ENCODE measurements around the gene SV2B. TPM values are rescaled to one million over a fixed set of nuclear protein-coding genes. Genes with fewer than 3 reads are reported as not detected.

SV2B gene
- total and polyA plus RNA-seq, 2 donors (not counting 1 experiment from before 2014, with no cell fraction given), result not detected

- no peak overlapping the region for H3K4me3 ChIP-seq (ENCODE audit: control extremely low read depth in 1 of 5, extremely low read depth in 1 of 5, insufficient read depth in 1 of 5, low read depth in 2 of 5, low read length in 4 of 5)
- TF ChIP-seq EZH2 (IDR thresholded peaks at IDR 0.05; ENCODE audit: borderline replicate concordance, insufficient read depth, low read depth, low read length, poor library complexity, severe bottlenecking) (no peak), CTCF (IDR thresholded peaks at IDR 0.05) (no peak)
- DNase-seq, result no peak
- no peak overlapping the region for H3K4me3 Mint-ChIP-seq
- intact Hi-C loops (cut with micrococcal nuclease), result no loop called here
- no peaks in the 10 kb centered on the region for H3K79me2 ChIP-seq (ENCODE audit: control insufficient read depth, insufficient read depth, low read length)
- no peaks in the 10 kb centered on the region for H3K36me3 ChIP-seq (replicated peaks in 1 of 2; ENCODE audit: control extremely low read depth in 1 of 2, control insufficient read depth in 1 of 2, extremely low read depth in 1 of 2, insufficient read depth in 2 of 2, low read length in 1 of 2)
- ChIA-PET CTCF (no interaction called here), POLR2A (no interaction called here)
- no peaks in the 10 kb centered on the region for H3K4me1 Mint-ChIP-seq
- no peak overlapping the region for H3K27ac ChIP-seq (ENCODE audit: low read length in 2 of 2)
- no peak overlapping the region for H2AFZ ChIP-seq (ENCODE audit: insufficient read depth, low read depth, low read length, poor library complexity, severe bottlenecking)
- H3K9me3 Mint-ChIP-seq (ENCODE audit: insufficient read depth), result no peaks in the 10 kb centered on the region
- H3K9me3 ChIP-seq (ENCODE audit: control extremely low read depth in 1 of 3, control insufficient read depth in 2 of 3, insufficient read depth in 1 of 3, low read length in 2 of 3), result no peaks in the 10 kb centered on the region
- no peak overlapping the region for H3K27ac Mint-ChIP-seq
- peaks cover 0 to 5% (median 0%) of the 10 kb centered on the region in 4 experiments for H3K27me3 ChIP-seq (replicated peaks in 1 of 4; ENCODE audit: control extremely low read depth in 1 of 4, control insufficient read depth in 3 of 4, insufficient read depth in 4 of 4, low read length in 3 of 4)
- no peaks in the 10 kb centered on the region for H4K20me1 ChIP-seq (ENCODE audit: control insufficient read depth, insufficient read depth, low read length, poor library complexity, severe bottlenecking)
- no peak overlapping the region for H3K9ac ChIP-seq (ENCODE audit: low read length)
- no peak overlapping the region for H3K4me2 ChIP-seq (replicated peaks; ENCODE audit: low read depth, low read length, poor library complexity, severe bottlenecking)
- H3K4me1 ChIP-seq (ENCODE audit: control insufficient read depth in 2 of 2, insufficient read depth in 2 of 2, low read length in 2 of 2), result no peaks in the 10 kb centered on the region
- no peak for ATAC-seq (ENCODE audit: low read depth)
- H3K27me3 Mint-ChIP-seq, result peaks cover 39% of the 10 kb centered on the region
- WGBS (ENCODE audit: insufficient coverage), result 60% methylated on average over 1 of the region's 7 CpGs
Measured at GRCh38 chr15:91203619-91204203, 103.7 kb downstream of the SV2B start.

GRCh38 chr15:91208371-91208770, 108.3 kb downstream of the SV2B start:
- Mint-ChIP-seq H3K4me1 (no peaks in the 10 kb centered on the region), H3K9me3 (ENCODE audit: insufficient read depth) (no peaks in the 10 kb centered on the region), H3K4me3 (no peak overlapping the region), H3K27me3 (peaks cover 46% of the 10 kb centered on the region), H3K27ac (no peak overlapping the region)
- no peak overlapping the region for H3K4me2 ChIP-seq (replicated peaks; ENCODE audit: low read depth, low read length, poor library complexity, severe bottlenecking)
- H2AFZ ChIP-seq (ENCODE audit: insufficient read depth, low read depth, low read length, poor library complexity, severe bottlenecking), result no peak overlapping the region
- DNase-seq (no peak), ATAC-seq (ENCODE audit: low read depth) (no peak)
- H3K27me3 ChIP-seq (replicated peaks in 1 of 4; ENCODE audit: control extremely low read depth in 1 of 4, control insufficient read depth in 3 of 4, insufficient read depth in 4 of 4, low read length in 3 of 4), result peaks cover 0 to 13% (median 0%) of the 10 kb centered on the region in 4 experiments
- H4K20me1 ChIP-seq (ENCODE audit: control insufficient read depth, insufficient read depth, low read length, poor library complexity, severe bottlenecking), result no peaks in the 10 kb centered on the region
- H3K9ac ChIP-seq (ENCODE audit: low read length), result no peak overlapping the region
- intact Hi-C loops (cut with micrococcal nuclease), result no loop called here
- no peaks in the 10 kb centered on the region for H3K36me3 ChIP-seq (replicated peaks in 1 of 2; ENCODE audit: control extremely low read depth in 1 of 2, control insufficient read depth in 1 of 2, extremely low read depth in 1 of 2, insufficient read depth in 2 of 2, low read length in 1 of 2)
- no peaks in the 10 kb centered on the region for H3K4me1 ChIP-seq (ENCODE audit: control insufficient read depth in 2 of 2, insufficient read depth in 2 of 2, low read length in 2 of 2)
- TF ChIP-seq CTCF (IDR thresholded peaks at IDR 0.05), result no peak
- no peak for TF ChIP-seq EZH2 (IDR thresholded peaks at IDR 0.05; ENCODE audit: borderline replicate concordance, insufficient read depth, low read depth, low read length, poor library complexity, severe bottlenecking)
- no peaks in the 10 kb centered on the region for H3K79me2 ChIP-seq (ENCODE audit: control insufficient read depth, insufficient read depth, low read length)
- WGBS (ENCODE audit: insufficient coverage), result no CpG with 5 or more reads among the region's 1 CpG
- ChIA-PET CTCF (no interaction called here), POLR2A (no interaction called here)
- H3K27ac ChIP-seq (ENCODE audit: low read length in 2 of 2), result no peak overlapping the region
- no peak overlapping the region for H3K4me3 ChIP-seq (ENCODE audit: control extremely low read depth in 1 of 5, extremely low read depth in 1 of 5, insufficient read depth in 1 of 5, low read depth in 2 of 5, low read length in 4 of 5)
- no peaks in the 10 kb centered on the region for H3K9me3 ChIP-seq (ENCODE audit: control extremely low read depth in 1 of 3, control insufficient read depth in 2 of 3, insufficient read depth in 1 of 3, low read length in 2 of 3)

All from B cell (primary cell).